B cell (primary cell): Measurements from ENCODE around the gene TMEM131. TPM values are rescaled to one million over a fixed set of nuclear protein-coding genes. Genes with fewer than 3 reads are reported as not detected.

Experiments used
- ATAC-seq: fragments of 200-7000 bp; cut with Tn5 transposase; one replicate; pipeline ENCODE4 v1.10.0; 2021; ENCODE audit warnings: low read depth, mild to moderate bottlenecking, moderate number of reproducible peaks, moderate library complexity
- CTCF ChIA-PET: fragments of 350-600 bp; sonication (Branson Sonifier 250); formaldehyde crosslinking; loops from one replicate; lab custom pipeline; 2021; ENCODE audit warnings: antibody characterized with exemption, inconsistent platforms; lab: Charles Lee
- POLR2A ChIA-PET: fragments of 350-600 bp; sonication (Branson Sonifier 250); formaldehyde crosslinking; loops from one replicate; lab custom pipeline; 2021; ENCODE audit warnings: antibody characterized with exemption; lab: Charles Lee
- DNase-seq: peaks from one replicate; pipeline ENCODE4 v3.0.0; 2013
- H2AFZ ChIP-seq: 2 replicates; pipeline ENCODE4 v1.6.1; 2012; ENCODE audit warnings: mild to moderate bottlenecking, low read depth, low read length; ENCODE audit not compliant: insufficient read depth, poor library complexity, severe bottlenecking
- H3K27ac ChIP-seq, 2 donors: 1 replicate in 1 of 2; 2 replicates in 1 of 2; pipeline ENCODE4 v1.5.1; 2012 to 2013; ENCODE audit warnings: low read length in 2 of 2, mild to moderate bottlenecking in 2 of 2, moderate library complexity in 1 of 2
- H3K27me3 ChIP-seq, 4 experiments: fragments of 200-600 bp in 1 of 4; sonication (generic) in 1 of 4; replicated peaks in 1 of 4; 1 replicate in 2 of 4; 2 replicates in 2 of 4; pipeline versions ENCODE4 v1.6.1 to v1.7.0; 2013 to 2016; ENCODE audit warnings: low read length in 3 of 4, mild to moderate bottlenecking in 2 of 4, mixed read lengths in 1 of 4, moderate library complexity in 1 of 4; ENCODE audit not compliant: insufficient read depth in 4 of 4, control insufficient read depth in 3 of 4; ENCODE audit errors: control extremely low read depth in 1 of 4
- H3K36me3 ChIP-seq, 2 experiments: replicated peaks in 1 of 2; 1 replicate in 1 of 2; 2 replicates in 1 of 2; pipeline versions ENCODE4 v1.6.1 to v1.7.1; 2013; ENCODE audit warnings: low read length in 1 of 2; ENCODE audit not compliant: insufficient read depth in 2 of 2, control insufficient read depth in 1 of 2; ENCODE audit errors: control extremely low read depth in 1 of 2, extremely low read depth in 1 of 2
- H3K4me1 ChIP-seq, 2 donors: fragments of 200-600 bp in 1 of 2; sonication (generic) in 1 of 2; 1 replicate in 1 of 2; 2 replicates in 1 of 2; pipeline versions ENCODE4 v1.5.1 to v1.6.1; 2013 to 2017; ENCODE audit warnings: low read length in 2 of 2; ENCODE audit not compliant: control insufficient read depth in 2 of 2, insufficient read depth in 2 of 2
- H3K4me2 ChIP-seq: replicated peaks from 2 replicates; pipeline ENCODE3; 2012; ENCODE audit warnings: mild to moderate bottlenecking, low read depth, low read length; ENCODE audit not compliant: poor library complexity, severe bottlenecking
- H3K4me3 ChIP-seq, 5 experiments: fragments of 200-600 bp in 1 of 5; sonication (generic) in 1 of 5; 1 replicate in 3 of 5; 2 replicates in 2 of 5; pipeline versions ENCODE4 v1.5.1 to v1.7.0; 2011 to 2016; ENCODE audit warnings: low read length in 4 of 5, mild to moderate bottlenecking in 4 of 5, low read depth in 2 of 5, control low read depth in 1 of 5, moderate library complexity in 1 of 5; ENCODE audit not compliant: insufficient read depth in 1 of 5; ENCODE audit errors: control extremely low read depth in 1 of 5, extremely low read depth in 1 of 5
- H3K79me2 ChIP-seq: fragments of 200-600 bp; sonication (generic); one replicate; pipeline ENCODE4 v1.6.0; 2016; ENCODE audit warnings: low read length; ENCODE audit not compliant: control insufficient read depth, insufficient read depth
- H3K9ac ChIP-seq: fragments of 200-600 bp; sonication (generic); 2 replicates; pipeline ENCODE4 v1.6.1; 2017; ENCODE audit warnings: mild to moderate bottlenecking, low read length, moderate library complexity
- H3K9me3 ChIP-seq, 3 donors: one replicate each; pipeline versions ENCODE4 v1.6.1 to v1.7.1; 2013; ENCODE audit warnings: low read length in 2 of 3; ENCODE audit not compliant: control insufficient read depth in 2 of 3, insufficient read depth in 1 of 3; ENCODE audit errors: control extremely low read depth in 1 of 3
- H4K20me1 ChIP-seq: 2 replicates; pipeline ENCODE4 v1.6.0; 2012; ENCODE audit warnings: mild to moderate bottlenecking, low read length; ENCODE audit not compliant: insufficient read depth, control insufficient read depth, poor library complexity, severe bottlenecking
- H3K27ac Mint-ChIP-seq: one replicate; pipeline ENCODE4 v1.8.0; 2021; ENCODE audit warnings: mixed read lengths
- H3K27me3 Mint-ChIP-seq: one replicate; pipeline ENCODE4 v1.8.0; 2021; ENCODE audit warnings: mixed read lengths
- H3K4me1 Mint-ChIP-seq: one replicate; pipeline ENCODE4 v1.8.0; 2021; ENCODE audit warnings: mixed read lengths
- H3K4me3 Mint-ChIP-seq: one replicate; pipeline ENCODE4 v1.8.0; 2021; ENCODE audit warnings: mixed read lengths
- H3K9me3 Mint-ChIP-seq: one replicate; pipeline ENCODE4 v1.8.0; 2022; ENCODE audit warnings: mixed read lengths; ENCODE audit not compliant: insufficient read depth
- CTCF ChIP-seq: fragments of 200-600 bp; IDR thresholded peaks from one replicate; pipeline ENCODE4 v1.8.0; 2022; ENCODE audit warnings: antibody characterized with exemption, mild to moderate bottlenecking
- EZH2 ChIP-seq: IDR thresholded peaks from 2 replicates; pipeline ENCODE4 v1.6.1; 2012; ENCODE audit warnings: borderline replicate concordance, low read depth, mild to moderate bottlenecking, moderate library complexity, low read length; ENCODE audit not compliant: insufficient read depth, poor library complexity, severe bottlenecking
- WGBS: methylation state at CpG from one replicate; pipeline ENCODE4 v1.1.5; 2013; ENCODE audit warnings: missing lambda C conversion rate; ENCODE audit not compliant: insufficient coverage; 5-methylcytosine and 5-hydroxymethylcytosine counted together
- intact Hi-C: fragments of 100-400 bp; cut with micrococcal nuclease; formaldehyde crosslinking; loops from one replicate; pipeline ENCODE4 v1.10.0; 2022
- polyA plus RNA-seq: library from polyadenylated mRNA; depleted of rRNA; stranded (reverse); fragments of >200 nt; gene quantifications from 2 replicates; pipeline ENCODE4 v1.2.3, GENCODE V29; 2012
- total RNA-seq, 2 donors: library from RNA; stranded (reverse); fragments of 120-200 nt in 1 of 2; gene quantifications; 1 replicate in 1 of 2; 2 replicates in 1 of 2; pipeline versions ENCODE4 v1.2.3 to v1.2.4, GENCODE V29; 2013 to 2022

The TMEM131 gene
- total and polyA plus RNA-seq, 2 donors (not counting 1 experiment from before 2014, with no cell fraction given), result 24.3 to 101 TPM

GRCh38 chr2:97961534-97961933 is 34.2 kb downstream of the TMEM131 start:
- no peak overlapping the region for H3K9ac ChIP-seq
- no peak overlapping the region for H3K27ac ChIP-seq
- H2AFZ ChIP-seq, result no peak overlapping the region
- no peak overlapping the region for H3K4me3 ChIP-seq
- peaks cover 98% of the 10 kb centered on the region for H3K79me2 ChIP-seq
- H3K4me2 ChIP-seq, result no peak overlapping the region
- H3K27me3 ChIP-seq, result no peaks in the 10 kb centered on the region
- no peak for ATAC-seq
- ChIA-PET CTCF (no interaction called here), POLR2A (no interaction called here)
- H3K27ac Mint-ChIP-seq, result peak overlapping the region; percentile 69
- peaks cover 0 to under 1% of the 10 kb centered on the region in 2 experiments for H3K36me3 ChIP-seq
- DNase-seq, result no peak
- intact Hi-C loops, result no loop called here
- peaks cover 0 to 3% (median 2%) of the 10 kb centered on the region in 3 donors for H3K9me3 ChIP-seq
- peaks cover 28 to 45% of the 10 kb centered on the region in 2 donors for H3K4me1 ChIP-seq
- TF ChIP-seq CTCF (no peak), EZH2 (no peak)
- H3K4me3 Mint-ChIP-seq, result peak overlapping the region; percentile 60
- WGBS, result 90% methylated on average over 2 of the region's 5 CpGs
- H3K4me1 Mint-ChIP-seq, result peaks cover 78% of the 10 kb centered on the region
- H3K27me3 Mint-ChIP-seq, result no peaks in the 10 kb centered on the region
- H4K20me1 ChIP-seq, result peaks cover 54% of the 10 kb centered on the region
- H3K9me3 Mint-ChIP-seq, result peaks cover 2% of the 10 kb centered on the region

GRCh38 chr2:97958184-97958583 is 37.6 kb downstream of the TMEM131 start:
- Histone ChIP-seq H3K4me2 (peak overlapping the region; percentile 23), H4K20me1 (peaks cover 38% of the 10 kb centered on the region), H3K27me3 (no peaks in the 10 kb centered on the region), H3K9me3 (peaks cover 0 to 3% (median 2%) of the 10 kb centered on the region in 3 donors), H3K36me3 (no peaks in the 10 kb centered on the region), H3K27ac (peak overlapping the region; percentile 20 to 66), H3K4me1 (peaks cover 28 to 55% of the 10 kb centered on the region in 2 donors), H3K4me3 (no peak overlapping the region), H3K79me2 (peaks cover 100% of the 10 kb centered on the region), H2AFZ (no peak overlapping the region), H3K9ac (peak overlapping the region; percentile 10)
- TF ChIP-seq EZH2, result no peak
- TF ChIP-seq CTCF, result no peak
- peaks cover 2% of the 10 kb centered on the region for H3K9me3 Mint-ChIP-seq
- H3K4me1 Mint-ChIP-seq, result peaks cover 82% of the 10 kb centered on the region
- WGBS, result 51% methylated on average over 2 of the region's 2 CpGs
- ATAC-seq (no peak), DNase-seq (no peak)
- H3K4me3 Mint-ChIP-seq, result peak overlapping the region; percentile 60
- POLR2A ChIA-PET, result interaction anchor here (0.9 kb wide), 1 partner anchor 133 kb away, joined by 3 read pairs; no protein-coding TSS in a partner anchor
- intact Hi-C loops, result loop anchor here (5.0 kb wide), 1 partner anchor 46 kb away; no protein-coding TSS in a partner anchor
- H3K27me3 Mint-ChIP-seq, result no peaks in the 10 kb centered on the region
- CTCF ChIA-PET, result interaction anchor here (0.6 to 1.0 kb wide), 3 partner anchors 9 to 88 kb away, joined by 3 read pairs; no protein-coding TSS in a partner anchor
- peak overlapping the region; percentile 85 for H3K27ac Mint-ChIP-seq
